Loucy (cell line): Measurements from ENCODE around the gene NBEA.

Source experiments
- H2AFZ ChIP-seq: fragments of 200-600 bp; sonication (generic); 2 replicates; pipeline ENCODE4 v1.6.0; 2016; ENCODE audit warnings: antibody characterized with exemption, mild to moderate bottlenecking, low read length, moderate library complexity
- H3F3A ChIP-seq: fragments of 200-600 bp; 2 replicates; pipeline ENCODE4 v1.6.0; 2016; ENCODE audit warnings: antibody characterized with exemption, low read depth, mild to moderate bottlenecking
- H3K27me3 ChIP-seq: fragments of 200-600 bp; sonication (generic); 2 replicates; pipeline ENCODE4 v1.6.1; 2014; ENCODE audit warnings: low read length, mild to moderate bottlenecking; ENCODE audit not compliant: insufficient read depth, poor library complexity, severe bottlenecking
- H3K36me3 ChIP-seq: fragments of 200-600 bp; sonication (generic); 2 replicates; pipeline ENCODE4 v1.6.1; 2016; ENCODE audit warnings: low read length; ENCODE audit not compliant: insufficient read depth
- H3K4me1 ChIP-seq: fragments of 200-600 bp; sonication (generic); 2 replicates; pipeline ENCODE4 v1.5.1; 2014; ENCODE audit warnings: low read length, mild to moderate bottlenecking; ENCODE audit not compliant: insufficient read depth, poor library complexity, severe bottlenecking
- H3K4me2 ChIP-seq: fragments of 200-600 bp; sonication (generic); 2 replicates; pipeline ENCODE4 v1.6.0; 2014; ENCODE audit warnings: antibody characterized with exemption, low read length, low read depth, mild to moderate bottlenecking; ENCODE audit not compliant: poor library complexity, severe bottlenecking
- H3K4me3 ChIP-seq: fragments of 200-600 bp; sonication (generic); 2 replicates; pipeline ENCODE4 v1.5.1; 2014; ENCODE audit warnings: low read length, mild to moderate bottlenecking, mixed read lengths; ENCODE audit not compliant: poor library complexity, severe bottlenecking
- H3K79me2 ChIP-seq: fragments of 200-600 bp; sonication (generic); 2 replicates; pipeline ENCODE4 v1.6.1; 2014; ENCODE audit warnings: low read length; ENCODE audit not compliant: insufficient read depth
- H3K9ac ChIP-seq: fragments of 200-600 bp; sonication (generic); 2 replicates; pipeline ENCODE4 v1.6.0; 2014; ENCODE audit warnings: mild to moderate bottlenecking, low read depth, low read length, moderate library complexity; ENCODE audit not compliant: poor library complexity, severe bottlenecking
- H3K9me2 ChIP-seq: fragments of 200-600 bp; sonication (generic); replicated peaks from 2 replicates; pipeline ENCODE4 v1.6.1; 2016; ENCODE audit warnings: low read depth, low read length, mixed read lengths
- H3K9me3 ChIP-seq: fragments of 200-600 bp; sonication (generic); 2 replicates; pipeline ENCODE4 v1.6.1; 2014; ENCODE audit warnings: mild to moderate bottlenecking, antibody characterized with exemption, low read length, low read depth; ENCODE audit not compliant: insufficient read depth
- H4K20me1 ChIP-seq: fragments of 200-600 bp; sonication (generic); 2 replicates; pipeline ENCODE4 v1.6.0; 2014; ENCODE audit warnings: antibody characterized with exemption, low read length, mild to moderate bottlenecking; ENCODE audit not compliant: insufficient read depth, poor library complexity, severe bottlenecking
- CTCF ChIP-seq: fragments of 200-600 bp; sonication (generic); conservative IDR thresholded peaks from 2 replicates; pipeline ENCODE4 v1.5.1; 2014; ENCODE audit warnings: mild to moderate bottlenecking, antibody characterized with exemption, low read length
- EZH2phosphoT487 ChIP-seq: fragments of 200-600 bp; IDR thresholded peaks from 2 replicates; pipeline ENCODE4 v1.6.1; 2018; ENCODE audit warnings: antibody characterized with exemption, mild to moderate bottlenecking, moderate library complexity, borderline replicate concordance

NBEA gene

GRCh38 chr13:35480346-35480745 is 538.3 kb downstream of the NBEA start:
- no peaks in the 10 kb centered on the region for H3K79me2 ChIP-seq
- no peaks in the 10 kb centered on the region for H3K9me2 ChIP-seq
- H3K36me3 ChIP-seq, result no peaks in the 10 kb centered on the region
- no peaks in the 10 kb centered on the region for H4K20me1 ChIP-seq
- no peak overlapping the region for H3K9ac ChIP-seq
- H3K9me3 ChIP-seq, result no peaks in the 10 kb centered on the region
- no peaks in the 10 kb centered on the region for H3F3A ChIP-seq
- no peaks in the 10 kb centered on the region for H3K27me3 ChIP-seq
- no peak overlapping the region for H3K4me3 ChIP-seq
- no peak overlapping the region for H2AFZ ChIP-seq
- no peak overlapping the region for H3K4me2 ChIP-seq
- no peaks in the 10 kb centered on the region for H3K4me1 ChIP-seq
- no peak for TF ChIP-seq EZH2phosphoT487

- H3K36me3 ChIP-seq, result no peaks in the 10 kb centered on the region
- H3K9me3 ChIP-seq, result no peaks in the 10 kb centered on the region
- no peak overlapping the region for H3K4me2 ChIP-seq
- no peaks in the 10 kb centered on the region for H3K79me2 ChIP-seq
- no peaks in the 10 kb centered on the region for H3K27me3 ChIP-seq
- H2AFZ ChIP-seq, result no peak overlapping the region
- H3F3A ChIP-seq, result no peaks in the 10 kb centered on the region
- H4K20me1 ChIP-seq, result no peaks in the 10 kb centered on the region
- no peak for TF ChIP-seq EZH2phosphoT487
- TF ChIP-seq CTCF, result no peak
- H3K4me3 ChIP-seq, result no peak overlapping the region
- H3K9me2 ChIP-seq, result no peaks in the 10 kb centered on the region
- H3K4me1 ChIP-seq, result no peaks in the 10 kb centered on the region
- no peak overlapping the region for H3K9ac ChIP-seq
Measured at GRCh38 chr13:35481777-35482176, 539.7 kb downstream of the NBEA start.

- H4K20me1 ChIP-seq, result no peaks in the 10 kb centered on the region
- H3K4me3 ChIP-seq, result no peak overlapping the region
- H3K4me1 ChIP-seq, result no peaks in the 10 kb centered on the region
- no peaks in the 10 kb centered on the region for H3K36me3 ChIP-seq
- H3K27me3 ChIP-seq, result no peaks in the 10 kb centered on the region
- no peak overlapping the region for H3K9ac ChIP-seq
- H3K4me2 ChIP-seq, result no peak overlapping the region
- no peaks in the 10 kb centered on the region for H3K9me2 ChIP-seq
- H3K79me2 ChIP-seq, result no peaks in the 10 kb centered on the region
- TF ChIP-seq CTCF (no peak), EZH2phosphoT487 (no peak)
- no peaks in the 10 kb centered on the region for H3F3A ChIP-seq
- H2AFZ ChIP-seq, result no peak overlapping the region
- no peaks in the 10 kb centered on the region for H3K9me3 ChIP-seq
Measured at GRCh38 chr13:35482527-35482926, 540.5 kb downstream of the NBEA start.

GRCh38 chr13:35483761-35484160 is 541.7 kb downstream of the NBEA start:
- no peaks in the 10 kb centered on the region for H3F3A ChIP-seq
- H3K9me2 ChIP-seq, result no peaks in the 10 kb centered on the region
- no peak for TF ChIP-seq CTCF
- TF ChIP-seq EZH2phosphoT487, result no peak
- no peak overlapping the region for H2AFZ ChIP-seq
- no peak overlapping the region for H3K4me2 ChIP-seq
- H3K36me3 ChIP-seq, result no peaks in the 10 kb centered on the region
- no peak overlapping the region for H3K4me3 ChIP-seq
- H3K9me3 ChIP-seq, result no peaks in the 10 kb centered on the region
- H3K4me1 ChIP-seq, result no peaks in the 10 kb centered on the region
- no peaks in the 10 kb centered on the region for H3K79me2 ChIP-seq
- no peaks in the 10 kb centered on the region for H3K27me3 ChIP-seq
- H4K20me1 ChIP-seq, result no peaks in the 10 kb centered on the region
- H3K9ac ChIP-seq, result no peak overlapping the region
